Pancreas (tissue), 10 donors: ENCODE data around the gene TMEM158. TPM values are rescaled to one million over a fixed set of nuclear protein-coding genes. Genes with fewer than 3 reads are reported as not detected.

Source experiments
- ATAC-seq, 4 donors: fragments of 200-7000 bp; cut with Tn5 transposase; one replicate each; pipeline versions ENCODE4 v1.8.0 to v1.9.1; 2020; ENCODE audit warnings: mild to moderate bottlenecking in 4 of 4, moderate library complexity in 4 of 4
- DNase-seq, 6 donors: peaks; one replicate each; pipeline ENCODE4 v3.0.0-alpha.2; 2020
- FAIRE-seq: peaks from 2 replicates; lab custom pipeline; 2012; peaks lifted over from hg19 to GRCh38; lab: Jason Lieb, UNC
- H3K27ac ChIP-seq, 4 donors: fragments of 200-600 bp; sonication (generic); 1 replicate in 3 of 4; 2 replicates in 1 of 4; pipeline versions ENCODE4 v1.5.0 to v1.8.0; 2020
- H3K27me3 ChIP-seq, 4 donors: fragments of 200-600 bp; one replicate each; pipeline ENCODE4 v1.8.0; 2021
- H3K36me3 ChIP-seq, 3 donors: fragments of 200-600 bp; sonication (generic) in 1 of 3; one replicate each; pipeline versions ENCODE4 v1.5.0 to v1.8.0; 2020 to 2021
- H3K4me1 ChIP-seq, 3 donors: fragments of 200-600 bp; one replicate each; pipeline ENCODE4 v1.8.0; 2021
- H3K4me3 ChIP-seq, 4 donors: fragments of 200-600 bp; sonication (generic) in 2 of 4; one replicate each; pipeline versions ENCODE4 v1.5.0 to v1.8.0; 2020 to 2021
- H3K9me3 ChIP-seq, 4 donors: fragments of 200-600 bp; one replicate each; pipeline ENCODE4 v1.8.0; 2021
- WGBS, 2 donors: extraction: QIAGEN DNeasy Blood & Tissue Kit; methylation state at CpG; one replicate each; pipeline ENCODE4 v1.1.7; 2013; 5-methylcytosine and 5-hydroxymethylcytosine counted together
- intact Hi-C, 3 donors: fragments of 100-400 bp; cut with DNase I; formaldehyde crosslinking; loops; one replicate each; pipeline versions ENCODE4 v1.11.1 to v1.14.2; 2022
- polyA plus RNA-seq, 2 donors: library from polyadenylated mRNA; stranded (reverse); fragments of 200-250 nt; gene quantifications; one replicate each; pipeline ENCODE4 v1.2.3, GENCODE V29; 2013
- total RNA-seq, 6 donors: library from RNA; stranded (reverse); fragmentation: NEBNext Ultra II Directional in 4 of 6; extraction: Animal tissue kit (Norgen Biotek cat#: 25700) in 4 of 6; gene quantifications; one replicate each; pipeline versions ENCODE4 v1.2.1 to v1.2.4, GENCODE V29; 2021 to 2023
- TF ChIP-seq, protein P1 (sequence below), 4 donors: fragments of 200-600 bp; sonication (generic) in 3 of 4; IDR thresholded peaks; one replicate each; pipeline versions ENCODE4 v1.5.0 to v1.8.0; 2021; ENCODE audit warnings: antibody characterized with exemption in 4 of 4
- donor health status: healthy with polysubstance abuse.
- donor health status: DM: no; HTN: no; CAD: no; lungs with moderate emphysema.
- donor health status: DM: no; HTN: no; CAD: no.
- donor health status: control.
- donor health status: control.
- donor health status: Bipolar disorder and iron deficiency.
- donor health status: DM: yes; HTN: yes; CAD: no.
- donor health status: DM: no; HTN: no; CAD: no.
- donor health status: DM: no; HTN: no; CAD: no.
- donor health status: DM: yes; HTN: yes; CAD: no.

The TMEM158 gene
- total and polyA plus RNA-seq, 8 donors, result 1.3 to 5.4 (median 2.3) TPM

- intact Hi-C loops, result loop anchor here in 1 of 3 donors (5.0 kb wide), 1 partner anchor 186 kb away; no protein-coding TSS in a partner anchor
- FAIRE-seq, result no peak
Observed at GRCh38 chr3:45218578-45219390, 7.3 kb downstream of the TMEM158 start.

GRCh38 chr3:45216021-45216609 is 10.0 kb downstream of the TMEM158 start:
- intact Hi-C loops, result loop anchor here in 1 of 3 donors (5.0 kb wide), 1 partner anchor 184 kb away; no protein-coding TSS in a partner anchor
- H3K4me1 ChIP-seq, result no peaks in the 10 kb centered on the region
- no peaks in the 10 kb centered on the region for H3K27me3 ChIP-seq
- 65 to 71% methylated on average over 10 of the region's 10 CpGs for WGBS, 2 donors
- TF ChIP-seq, protein P1, sequence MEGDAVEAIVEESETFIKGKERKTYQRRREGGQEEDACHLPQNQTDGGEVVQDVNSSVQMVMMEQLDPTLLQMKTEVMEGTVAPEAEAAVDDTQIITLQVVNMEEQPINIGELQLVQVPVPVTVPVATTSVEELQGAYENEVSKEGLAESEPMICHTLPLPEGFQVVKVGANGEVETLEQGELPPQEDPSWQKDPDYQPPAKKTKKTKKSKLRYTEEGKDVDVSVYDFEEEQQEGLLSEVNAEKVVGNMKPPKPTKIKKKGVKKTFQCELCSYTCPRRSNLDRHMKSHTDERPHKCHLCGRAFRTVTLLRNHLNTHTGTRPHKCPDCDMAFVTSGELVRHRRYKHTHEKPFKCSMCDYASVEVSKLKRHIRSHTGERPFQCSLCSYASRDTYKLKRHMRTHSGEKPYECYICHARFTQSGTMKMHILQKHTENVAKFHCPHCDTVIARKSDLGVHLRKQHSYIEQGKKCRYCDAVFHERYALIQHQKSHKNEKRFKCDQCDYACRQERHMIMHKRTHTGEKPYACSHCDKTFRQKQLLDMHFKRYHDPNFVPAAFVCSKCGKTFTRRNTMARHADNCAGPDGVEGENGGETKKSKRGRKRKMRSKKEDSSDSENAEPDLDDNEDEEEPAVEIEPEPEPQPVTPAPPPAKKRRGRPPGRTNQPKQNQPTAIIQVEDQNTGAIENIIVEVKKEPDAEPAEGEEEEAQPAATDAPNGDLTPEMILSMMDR (IDR thresholded peaks at IDR 0.05), result no peak
- FAIRE-seq, result no peak
- no peak for ATAC-seq
- H3K4me3 ChIP-seq, result no peak overlapping the region
- no peak overlapping the region for H3K27ac ChIP-seq
- no peak for DNase-seq
- H3K36me3 ChIP-seq, result no peaks in the 10 kb centered on the region
- H3K9me3 ChIP-seq, result no peaks in the 10 kb centered on the region

More at GRCh38 chr3:45218578-45219390, 7.3 kb downstream of the TMEM158 start:
- no peaks in the 10 kb centered on the region for H3K9me3 ChIP-seq
- no peak overlapping the region for H3K4me3 ChIP-seq
- no peak for DNase-seq
- peak in 1 of 4 donors; percentile 36 for ATAC-seq
- TF ChIP-seq, protein P1 (IDR thresholded peaks at IDR 0.05), result no peak
- no peaks in the 10 kb centered on the region for H3K27me3 ChIP-seq
- no peaks in the 10 kb centered on the region for H3K36me3 ChIP-seq
- H3K4me1 ChIP-seq, result no peaks in the 10 kb centered on the region
- 59 to 62% methylated on average over 11 of the region's 11 CpGs for WGBS, 2 donors
- no peak overlapping the region for H3K27ac ChIP-seq

DNA sequence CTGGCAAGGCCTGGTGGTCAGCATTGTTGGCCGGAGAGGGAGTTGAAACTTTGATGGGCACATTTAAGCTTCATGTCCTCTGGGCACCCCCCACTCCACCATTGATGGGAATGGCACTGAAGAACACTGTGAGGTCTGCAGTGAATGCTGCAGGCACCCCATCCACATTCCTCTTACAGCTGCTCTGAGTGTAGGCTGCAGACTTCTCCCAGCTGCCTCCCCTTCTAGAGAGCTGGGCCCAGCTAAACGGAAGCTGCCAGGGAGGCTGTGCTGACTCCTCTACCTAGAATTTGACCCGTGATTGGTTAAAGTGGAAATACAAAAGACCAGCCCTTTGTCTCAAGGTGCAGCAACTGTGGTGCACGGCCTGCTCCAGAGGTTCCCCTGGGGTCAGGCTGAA is 10.6 kb downstream of the TMEM158 start:
- no peaks in the 10 kb centered on the region for H3K36me3 ChIP-seq
- H3K4me1 ChIP-seq, result no peaks in the 10 kb centered on the region
- intact Hi-C loops, result loop anchor here in 1 of 3 donors (5.0 kb wide), 1 partner anchor 183 kb away; no protein-coding TSS in a partner anchor
- H3K9me3 ChIP-seq, result no peaks in the 10 kb centered on the region
- no peaks in the 10 kb centered on the region for H3K27me3 ChIP-seq
- WGBS, 2 donors, result 68 to 71% methylated on average over 4 of the region's 4 CpGs
- ATAC-seq (no peak), FAIRE-seq (no peak), DNase-seq (no peak)
- H3K27ac ChIP-seq, result no peak overlapping the region
- H3K4me3 ChIP-seq, result no peak overlapping the region
- TF ChIP-seq, protein P1 (IDR thresholded peaks at IDR 0.05), result no peak

- DNase-seq, result no peak
- no peak for FAIRE-seq
- Histone ChIP-seq H3K4me3 (no peak overlapping the region), H3K27ac (no peak overlapping the region), H3K4me1 (no peaks in the 10 kb centered on the region), H3K9me3 (no peaks in the 10 kb centered on the region), H3K36me3 (no peaks in the 10 kb centered on the region), H3K27me3 (no peaks in the 10 kb centered on the region)
- intact Hi-C loops, result loop anchor here in 1 of 3 donors (5.0 kb wide), 1 partner anchor 177 kb away; no protein-coding TSS in a partner anchor
- TF ChIP-seq, protein P1 (IDR thresholded peaks at IDR 0.05), result no peak
- no peak for ATAC-seq
- WGBS, 2 donors, result 67 to 73% methylated on average over 10 of the region's 10 CpGs
Observed at GRCh38 chr3:45214061-45214680, 11.9 kb downstream of the TMEM158 start.
